ENCODE measurements around the gene GRB14. TPM values are rescaled to one million over a fixed set of nuclear protein-coding genes. Genes with fewer than 3 reads are reported as not detected.
A peak's percentile ranks its signal among the peaks of the same experiment; 100 is the strongest.

The GRB14 gene
- total and polyA plus RNA-seq, 10 of the 15 experiments (the other 5 are each of a cell fraction or from before 2014, with no cell fraction given): not detected

- TF ChIP-seq RFX5 (IDR thresholded peaks at IDR 0.05; ENCODE audit: low read depth, low read length): no peak
- no peak for TF ChIP-seq CHD1 (IDR thresholded peaks at IDR 0.05; ENCODE audit: low read depth, low read length)
- TF ChIP-seq NKRF (conservative IDR thresholded peaks at IDR 0.05): no peak
- no peak for TF ChIP-seq ELK1 (IDR thresholded peaks at IDR 0.05; ENCODE audit: low read depth, low read length)
Measured at GRCh38 chr2:164560902-164561301, 60.4 kb downstream of the GRB14 start (continued).

GRCh38 chr2:164560181-164560792 is 61.0 kb downstream of the GRB14 start:
- Histone ChIP-seq H3K27ac (ENCODE audit: control insufficient read depth, insufficient read depth) (no peak overlapping the region), H3K4me2 (ENCODE audit: control insufficient read depth, insufficient read depth) (no peak overlapping the region), H3K36me3 (ENCODE audit: control insufficient read depth in 2 of 2, insufficient read depth in 2 of 2, low read length in 1 of 2) (no peaks in the 10 kb centered on the region), H2AFZ (ENCODE audit: control insufficient read depth, low read depth, low read length) (no peak overlapping the region), H3K4me1 (ENCODE audit: control insufficient read depth, insufficient read depth, low read length) (no peaks in the 10 kb centered on the region), H4K20me1 (ENCODE audit: control insufficient read depth, insufficient read depth) (no peaks in the 10 kb centered on the region), H3K4me3 (no peak overlapping the region), H3K79me2 (ENCODE audit: control insufficient read depth, insufficient read depth, low read length) (no peaks in the 10 kb centered on the region), H3K27me3 (replicated peaks in 1 of 2; ENCODE audit: control insufficient read depth in 2 of 2, insufficient read depth in 2 of 2, low read length in 1 of 2) (no peaks in the 10 kb centered on the region), H3K9me3 (replicated peaks; ENCODE audit: control insufficient read depth, insufficient read depth, low read length) (no peaks in the 10 kb centered on the region), H3K9ac (ENCODE audit: control insufficient read depth, insufficient read depth, low read length) (no peak overlapping the region)
- ChIA-PET POLR2A (no interaction called here), RAD21 (ENCODE audit: unreplicated experiment) (interaction anchor here (0.5 to 0.6 kb wide), 2 partner anchors 351 to 1485 kb away, joined by 3 to 4 read pairs; no protein-coding TSS in a partner anchor), CTCF (interaction anchor here (0.6 to 1.8 kb wide), 23 partner anchors 10 to 818 kb away, joined by 3 to 11 read pairs (median 4); no protein-coding TSS in a partner anchor), SMC1A (ENCODE audit: uncharacterized antibody, unreplicated experiment) (interaction anchor here (1.0 to 1.3 kb wide), 2 partner anchors 26 to 156 kb away, joined by 4 to 5 read pairs; no protein-coding TSS in a partner anchor)
- in situ Hi-C loops (cut with MboI) (no loop called here), intact Hi-C loops (cut with micrococcal nuclease; ENCODE audit: unreplicated experiment) (no loop called here)
- no TSS peak for BruUV-seq (replicated peaks)
- ATAC-seq: 0 out of 3 replicates have a peak, but pooled peaks have one; percentile 40
- WGBS (ENCODE audit: insufficient coverage, insufficient replicate concordance, low lambda C conversion rate, missing lambda C conversion rate): 0% methylated on average over 4 of the region's 4 CpGs
- peak; percentile 88 for FAIRE-seq
- no peak for DNase-seq (ENCODE audit: low read depth, low spot score)
- TF ChIP-seq RAD21 (IDR thresholded peaks at IDR 0.05; ENCODE audit: insufficient read depth, low read depth, low read length): peak; percentile 43
- no peak for TF ChIP-seq SREBF1 (IDR thresholded peaks at IDR 0.05; ENCODE audit: low read length)
- no peak for TF ChIP-seq NR2C2 (IDR thresholded peaks at IDR 0.05; ENCODE audit: borderline replicate concordance, control insufficient read depth, insufficient read length, low read depth)
- peak; percentile 35; the same call in 1 of the 2 replicates for TF ChIP-seq SMC3 (IDR thresholded peaks at IDR 0.05; ENCODE audit: borderline replicate concordance, low read length)
- no peak for TF ChIP-seq ZNF24 (IDR thresholded peaks at IDR 0.05)
- TF ChIP-seq CTCF (IDR thresholded peaks at IDR 0.05 in 2 of 3, conservative IDR thresholded peaks at IDR 0.05 in 1 of 3; ENCODE audit: control insufficient read depth in 2 of 3, extremely low read depth in 1 of 3, insufficient read depth in 1 of 3, low read depth in 3 of 3, low read length in 3 of 3): peak; percentile 45 to 59 (median 48); a peak in 5 of 6 replicates
- TF ChIP-seq ZNF687 (IDR thresholded peaks at IDR 0.05): no peak

Data from GM12878 (cell line).